NOMO-1 treated with dmso at 0.1 percent for 144 hours (cell line): ENCODE data around the gene EPB41L1.

ENCODE experiments used
- DNase-seq: peaks from one replicate; lab custom pipeline; 2025; ENCODE audit not compliant: unreplicated experiment; lab: John Stamatoyannopoulos, UW

Gene EPB41L1

DNA sequence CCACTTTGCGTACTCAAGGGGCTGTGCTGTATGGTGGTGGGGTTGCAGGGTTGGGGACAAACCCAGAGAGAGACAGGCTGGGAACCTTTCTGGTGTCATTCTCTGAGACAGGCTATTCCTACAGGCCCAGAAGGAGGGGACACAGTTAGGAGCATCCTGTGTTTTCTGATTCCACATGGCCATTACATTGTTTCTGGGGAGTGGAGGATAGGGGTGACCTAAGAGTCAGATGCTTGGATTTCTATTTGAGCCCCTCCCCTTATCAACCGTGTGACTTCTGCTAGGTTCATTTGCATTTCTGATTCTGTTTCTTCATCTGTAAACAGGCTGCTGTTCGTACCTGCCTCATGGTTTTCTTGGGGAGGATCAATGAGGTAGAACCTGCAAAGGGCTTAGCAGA lies 29.4 kb upstream of the EPB41L1 start:
- DNase-seq = no peak

DNA sequence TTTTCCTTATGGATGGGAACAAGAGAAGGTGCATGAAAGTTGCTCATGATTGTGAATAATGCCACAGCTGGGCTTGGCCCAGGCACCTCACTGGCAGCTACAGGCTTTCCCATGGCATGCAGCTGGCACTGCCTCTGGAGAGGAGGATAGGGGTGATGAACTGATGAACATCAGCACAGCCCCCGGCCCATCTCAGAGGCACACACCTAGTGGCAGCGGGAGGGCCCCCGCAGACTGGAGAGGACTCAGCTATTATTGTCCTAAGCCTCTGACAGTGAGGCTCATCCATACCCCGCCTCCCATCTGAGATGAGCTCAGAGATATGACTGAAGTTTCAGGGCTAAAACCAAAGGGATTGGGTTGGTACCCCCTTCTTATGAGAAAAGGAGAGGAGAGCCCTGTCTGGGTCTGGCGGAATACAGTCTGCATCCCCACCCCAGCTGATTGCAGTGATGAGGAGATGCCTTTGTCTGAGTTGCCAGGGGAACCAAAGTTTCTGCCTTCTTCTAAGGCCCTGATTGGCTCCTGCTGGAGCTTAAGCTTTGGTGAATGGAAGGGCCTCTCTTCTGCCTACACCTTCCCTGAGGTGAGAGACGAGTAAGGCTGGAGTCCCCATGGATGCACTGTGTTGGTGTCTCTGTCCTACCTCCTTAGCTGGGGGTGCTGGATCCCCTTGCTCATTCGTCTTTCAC lies 27.6 kb upstream of the EPB41L1 start:
- DNase-seq = no peak

DNA sequence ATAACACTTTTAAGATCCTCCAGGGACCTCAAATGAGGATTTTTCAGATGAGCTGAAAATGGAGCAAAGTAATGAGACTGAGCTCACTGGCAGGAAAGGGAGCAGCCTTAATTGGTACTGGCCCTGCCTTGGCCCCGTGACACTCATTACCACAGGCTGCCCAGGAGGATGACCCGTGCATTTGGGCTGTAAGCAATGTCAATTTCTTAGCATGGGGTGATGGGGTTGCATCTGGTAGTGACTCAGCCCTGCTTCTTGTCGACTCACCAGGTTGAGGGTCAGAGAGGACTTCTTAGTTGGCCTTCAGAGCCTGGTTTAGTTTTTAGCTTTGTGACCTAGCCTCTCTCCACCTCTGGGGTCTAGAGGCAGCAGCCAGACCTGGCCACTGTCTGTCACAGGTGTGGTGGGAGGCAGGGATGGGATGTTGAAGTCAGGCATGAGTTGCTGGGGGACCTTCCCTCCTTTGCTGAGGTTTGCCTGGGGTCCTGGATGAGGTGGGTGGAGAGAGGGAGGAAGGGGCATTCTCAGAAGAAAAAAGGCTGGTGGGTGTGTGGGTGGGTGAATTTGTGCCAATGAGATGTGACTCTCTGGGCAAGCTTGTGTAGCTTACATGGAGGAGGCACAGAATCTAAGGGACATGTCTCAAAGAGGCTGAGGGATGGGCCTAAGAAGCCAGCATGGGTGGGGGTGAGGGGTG lies 25.9 kb upstream of the EPB41L1 start:
- no peak for DNase-seq

DNA sequence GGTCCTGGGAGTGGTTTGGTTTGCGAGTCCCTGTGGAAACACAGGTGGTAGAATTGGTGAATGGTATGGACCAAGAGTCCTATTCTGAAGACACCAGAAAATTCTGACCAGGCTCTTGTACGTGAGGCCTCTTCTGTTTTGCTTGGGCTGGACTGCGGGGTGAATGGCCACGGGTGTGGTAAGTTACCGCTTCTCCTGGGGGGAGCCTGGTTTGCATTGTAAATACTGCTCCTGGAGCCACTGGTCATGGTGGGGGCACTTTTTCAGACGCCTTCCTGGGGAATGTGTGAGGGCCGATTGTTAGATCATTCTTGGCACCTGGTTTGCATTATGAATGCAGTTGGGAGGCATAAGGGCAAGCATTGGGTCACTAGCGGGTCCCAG lies 25.4 kb upstream of the EPB41L1 start:
- no peak for DNase-seq

DNA sequence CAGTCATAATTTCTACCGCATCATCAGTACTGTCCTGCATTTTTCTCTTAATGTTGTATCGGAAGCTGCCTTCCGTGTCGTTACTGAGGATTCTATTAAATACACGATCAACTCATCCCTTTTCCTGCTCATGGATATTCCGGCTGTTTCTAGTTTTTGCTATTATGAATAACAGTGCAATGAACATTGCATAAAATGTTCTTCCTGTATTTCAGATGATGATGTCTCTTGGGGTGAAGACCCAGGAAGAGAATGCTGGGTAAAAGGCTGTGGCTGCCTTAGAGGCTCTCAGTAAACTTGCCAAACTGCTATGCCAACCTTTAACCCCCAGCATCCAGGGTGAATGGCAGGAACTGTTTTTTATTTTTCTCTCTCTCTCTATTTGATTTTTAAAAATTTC lies 24.1 kb upstream of the EPB41L1 start:
- DNase-seq = no peak

DNA sequence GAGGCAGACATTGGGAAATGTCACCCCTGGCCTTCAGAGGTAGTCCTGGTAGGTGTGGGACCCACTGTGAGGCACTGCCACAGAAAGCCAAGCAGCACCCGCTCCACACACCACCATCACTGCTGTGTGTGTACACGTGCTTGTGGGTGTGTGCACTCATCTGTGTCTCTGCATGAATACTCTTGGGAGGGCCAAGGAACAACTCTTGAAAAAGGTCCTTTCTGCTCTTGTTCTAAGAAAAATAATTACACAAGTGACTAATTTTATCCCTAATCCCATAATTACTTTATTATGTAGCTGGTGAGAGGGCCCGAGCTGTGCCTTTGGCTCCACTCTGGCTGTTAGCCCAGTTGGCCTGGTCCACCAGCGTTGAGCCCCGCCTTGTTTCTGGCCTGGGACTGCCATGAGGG lies 21.7 kb upstream of the EPB41L1 start:
- DNase-seq = no peak

DNA sequence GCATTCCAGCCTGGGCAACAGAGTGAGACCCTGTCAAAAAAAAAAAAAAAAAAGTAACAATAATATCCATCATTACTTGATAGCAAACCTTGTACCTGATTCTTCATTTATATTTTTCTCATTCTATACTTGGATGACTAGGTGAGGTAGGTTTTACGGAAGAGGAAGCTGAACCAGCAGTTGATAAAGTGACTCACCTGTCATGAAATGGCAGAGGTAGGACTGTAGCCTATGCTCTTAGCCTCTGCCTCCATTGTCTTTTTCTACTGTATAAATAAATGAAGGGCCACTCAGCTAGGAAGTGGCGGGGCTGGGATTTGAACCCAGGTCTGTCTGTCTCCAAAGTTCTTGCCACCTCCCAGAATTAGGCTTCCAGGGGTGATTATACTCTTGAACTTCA lies 20.7 kb upstream of the EPB41L1 start:
- DNase-seq = no peak

DNA sequence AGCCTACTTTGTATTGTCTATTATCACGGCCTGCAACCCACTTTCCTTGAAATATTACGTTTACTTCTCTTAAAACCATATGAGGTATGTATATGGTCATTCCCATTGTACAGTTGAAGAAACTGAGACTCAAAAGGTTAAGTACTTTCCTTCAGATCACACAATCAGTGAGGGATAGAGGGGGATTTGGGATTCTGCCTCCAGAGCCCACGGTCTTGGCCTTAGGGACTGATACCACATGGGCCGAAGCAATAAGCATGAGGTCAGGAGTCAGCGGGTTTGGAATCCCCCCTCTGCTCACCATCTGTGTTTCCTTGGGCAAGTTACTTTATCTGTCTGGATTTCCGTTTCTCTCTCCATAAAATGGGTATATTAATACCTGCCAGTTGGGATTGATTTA lies 19.4 kb upstream of the EPB41L1 start:
- DNase-seq = no peak

DNA sequence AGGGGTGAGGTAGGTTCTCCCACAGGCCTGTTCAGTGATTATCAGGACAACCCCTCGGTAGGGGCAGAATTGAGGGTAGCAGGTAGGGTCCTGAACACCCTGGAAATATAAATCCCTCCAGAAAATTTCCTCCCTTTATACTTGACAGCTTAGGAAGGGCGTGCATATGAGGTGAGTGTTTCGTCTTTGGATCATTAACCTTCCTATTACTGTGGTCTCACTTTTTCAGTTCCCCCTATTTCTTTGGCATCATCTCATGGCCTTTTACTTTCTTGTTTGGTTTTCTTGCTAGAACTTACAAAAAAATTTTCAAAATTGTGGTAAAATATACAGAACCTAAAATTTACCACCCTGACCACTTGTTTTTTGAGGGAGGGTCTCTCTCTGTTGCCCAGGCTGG lies 18.7 kb upstream of the EPB41L1 start:
- DNase-seq = no peak

DNA sequence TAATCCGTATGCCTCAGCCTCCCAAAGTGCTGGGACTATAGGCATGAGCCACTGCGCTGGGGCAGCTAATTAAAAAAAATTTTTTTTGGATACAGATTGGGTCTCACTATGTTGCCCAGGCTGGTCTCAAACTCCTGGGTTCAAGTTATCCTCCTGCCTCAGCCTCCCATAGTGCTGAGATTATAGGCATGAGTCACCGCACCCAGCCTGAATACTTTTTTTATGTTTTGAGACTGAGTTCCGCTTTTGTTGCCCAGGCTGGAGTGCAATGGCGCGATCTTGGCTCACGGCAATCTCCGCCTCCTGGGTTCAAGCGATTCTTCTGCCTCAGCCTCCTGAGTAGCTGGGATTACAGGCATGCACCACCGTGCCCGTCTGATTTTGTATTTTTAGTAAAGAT lies 17.2 kb upstream of the EPB41L1 start:
- peak; percentile 79 for DNase-seq

DNA sequence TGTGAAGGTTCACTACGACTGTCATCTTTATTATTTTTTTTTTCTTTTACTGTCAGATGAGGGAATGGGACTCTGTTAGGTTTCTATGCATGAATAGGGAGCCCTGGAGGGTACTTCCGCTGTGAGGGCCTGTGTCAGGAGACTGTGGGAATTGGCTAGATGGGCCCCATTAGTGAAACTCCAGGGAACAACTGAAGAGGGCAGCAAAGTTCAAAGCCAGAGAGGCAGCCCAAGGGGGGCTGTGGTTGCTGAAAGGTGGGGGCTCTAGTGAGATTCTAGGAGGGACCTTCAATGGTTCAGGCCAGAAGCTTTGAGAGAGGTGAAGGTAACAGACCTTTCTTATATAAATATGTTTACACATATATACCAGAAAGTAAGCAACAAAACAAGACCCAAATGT lies 13.2 kb upstream of the EPB41L1 start:
- DNase-seq = no peak

DNA sequence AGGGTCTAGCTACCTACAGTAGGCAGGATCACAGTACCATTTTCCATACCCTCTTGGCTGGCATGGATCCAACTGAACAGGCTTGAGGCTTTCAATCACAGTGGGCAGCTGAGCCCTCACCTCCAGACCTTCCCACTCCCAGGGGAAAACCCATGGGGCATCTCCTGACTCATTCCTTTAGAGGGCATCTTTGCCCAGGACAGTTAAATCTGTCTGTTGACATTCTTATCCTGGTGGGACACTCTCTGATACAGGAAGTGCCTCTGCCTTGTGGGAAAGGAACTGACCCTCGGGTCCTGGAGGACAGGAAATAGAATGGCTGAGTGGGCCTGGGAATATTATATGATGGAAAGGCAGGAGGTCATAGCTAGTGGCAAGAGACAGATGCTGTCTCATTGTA lies 10.2 kb upstream of the EPB41L1 start:
- no peak for DNase-seq

DNA sequence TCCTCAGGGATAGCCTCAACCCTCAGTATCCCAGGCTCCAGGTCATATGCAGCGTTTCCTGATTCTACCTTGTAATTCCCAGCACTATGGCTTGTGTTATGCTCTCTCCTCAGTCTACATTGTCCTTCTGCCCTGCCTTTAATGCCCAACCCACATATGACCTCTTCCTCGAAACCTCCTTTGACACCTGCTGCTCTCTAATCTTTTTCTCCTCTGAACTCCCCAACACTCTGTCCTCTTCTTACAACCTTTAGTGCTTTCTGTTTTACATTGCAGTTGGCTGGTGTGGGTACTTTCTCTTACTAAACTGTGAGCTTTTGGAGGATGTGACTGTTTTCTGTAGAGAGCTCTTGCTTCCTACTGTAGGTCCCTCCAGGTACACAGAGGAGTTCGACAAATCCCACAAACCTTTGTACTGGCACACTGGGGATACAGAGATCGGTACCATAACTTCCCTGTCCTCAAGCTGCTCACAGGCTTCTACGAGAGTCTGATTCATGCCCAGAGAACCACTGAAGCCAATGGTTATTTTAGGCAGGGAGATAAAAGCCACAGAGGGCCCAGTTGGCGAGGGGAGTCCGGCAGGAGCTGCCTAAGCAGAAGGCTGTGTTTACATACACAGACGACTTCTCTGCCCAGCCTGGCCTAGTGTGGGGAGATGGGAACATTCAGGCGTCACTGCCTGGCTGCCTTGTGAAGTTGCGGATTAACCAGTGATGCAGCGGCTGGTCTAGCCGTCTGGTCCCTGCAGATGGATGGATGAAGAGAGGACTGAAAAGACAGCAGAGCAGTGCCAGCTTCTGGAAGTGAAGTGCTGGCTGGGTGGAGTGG lies 8.4 kb upstream of the EPB41L1 start:
- DNase-seq = no peak

DNA sequence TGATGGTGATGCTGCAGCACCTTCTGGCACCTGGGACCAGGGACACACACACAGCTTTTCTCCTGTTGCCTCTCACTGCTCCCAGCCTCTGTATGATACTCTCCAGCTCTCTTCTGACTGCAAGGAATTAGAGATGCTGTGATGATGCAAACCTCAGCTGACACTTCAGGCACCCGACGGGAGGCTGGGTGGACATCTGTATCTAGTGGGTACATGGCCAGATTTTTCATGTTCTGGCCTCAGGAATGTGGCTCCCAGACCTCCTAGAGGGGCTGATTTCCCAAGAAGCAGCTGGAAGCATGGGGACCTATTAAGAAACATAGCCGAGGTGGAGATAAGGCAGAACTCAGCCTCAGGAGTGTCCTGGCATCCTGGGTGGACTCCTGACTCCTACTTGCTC lies 6.8 kb upstream of the EPB41L1 start:
- no peak for DNase-seq

DNA sequence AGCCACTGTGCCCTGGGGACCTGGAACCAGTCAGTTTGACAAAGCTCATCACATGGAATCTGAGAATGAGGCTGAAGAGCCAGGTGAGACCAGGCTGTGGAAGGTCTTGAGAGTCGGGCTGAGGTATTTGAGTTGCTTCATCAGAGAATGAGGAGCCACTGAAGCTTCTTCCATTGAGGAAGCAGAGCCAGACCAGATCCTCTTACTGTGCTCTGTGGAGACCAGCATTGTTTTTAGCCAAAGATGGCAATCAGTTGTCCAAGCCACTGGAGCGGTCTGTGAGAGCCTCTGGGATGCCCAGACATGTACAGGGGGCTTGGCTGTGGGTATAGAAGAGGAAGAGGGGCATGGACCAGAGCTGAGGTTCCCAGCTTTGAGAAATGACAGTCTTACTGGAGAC lies 6.1 kb upstream of the EPB41L1 start:
- no peak for DNase-seq

DNA sequence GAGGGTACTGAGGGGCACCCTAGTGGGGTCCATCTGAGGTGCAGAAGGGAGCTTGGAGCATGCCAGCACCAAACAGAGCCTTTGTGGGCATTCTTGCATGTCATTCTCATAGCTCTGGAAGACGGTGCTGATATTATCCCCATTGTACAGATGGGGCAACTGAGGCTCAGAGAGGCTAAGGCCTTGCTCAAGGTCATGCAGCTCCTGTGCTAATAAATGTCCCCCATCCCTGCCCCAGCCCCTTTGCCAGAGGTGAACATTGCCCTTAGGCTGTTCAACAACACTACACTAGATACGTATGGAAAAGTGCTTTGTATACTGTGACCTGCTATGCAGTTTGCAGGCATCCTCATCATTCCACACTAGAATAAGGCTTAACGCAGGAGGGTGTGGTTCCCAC lies 5.5 kb upstream of the EPB41L1 start:
- DNase-seq = no peak

DNA sequence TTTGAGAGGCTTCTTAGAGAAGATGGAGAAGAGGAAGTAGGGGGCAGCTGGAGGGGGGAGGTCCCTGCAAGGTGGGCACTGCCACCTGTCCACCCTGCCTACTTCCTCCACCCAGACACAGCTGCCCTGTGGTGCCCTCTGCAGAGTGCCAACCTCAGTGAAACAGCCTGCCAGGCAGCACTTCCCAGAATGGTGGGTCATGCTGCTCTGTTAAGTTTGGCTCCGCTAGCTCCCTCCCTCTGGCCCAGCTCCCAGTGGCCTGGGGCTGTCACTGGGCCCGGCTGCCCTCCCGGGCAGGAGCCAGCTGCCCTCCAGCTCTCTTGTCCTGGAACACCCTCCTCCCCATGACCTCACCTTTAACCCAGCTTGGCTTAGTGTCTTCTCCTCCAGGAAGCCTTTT lies 5.1 kb upstream of the EPB41L1 start:
- no peak for DNase-seq

DNA sequence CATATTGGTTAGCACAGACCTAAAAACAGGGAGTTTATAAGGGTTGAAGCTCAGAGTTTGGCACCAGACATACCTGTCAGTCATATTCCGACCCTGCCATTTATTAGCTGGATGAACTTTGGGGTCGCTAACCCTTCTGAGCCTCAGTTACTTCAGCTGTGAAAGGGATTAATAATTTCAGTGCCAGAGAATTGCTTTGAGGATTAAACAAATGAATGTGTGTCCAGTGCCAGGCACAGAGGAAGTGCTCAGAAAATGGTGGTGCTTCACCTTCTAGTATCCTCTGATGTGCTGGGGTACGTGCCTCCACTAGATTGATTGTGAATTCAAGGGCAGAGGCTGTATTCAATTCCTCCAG lies 4.1 kb upstream of the EPB41L1 start:
- no peak for DNase-seq

DNA sequence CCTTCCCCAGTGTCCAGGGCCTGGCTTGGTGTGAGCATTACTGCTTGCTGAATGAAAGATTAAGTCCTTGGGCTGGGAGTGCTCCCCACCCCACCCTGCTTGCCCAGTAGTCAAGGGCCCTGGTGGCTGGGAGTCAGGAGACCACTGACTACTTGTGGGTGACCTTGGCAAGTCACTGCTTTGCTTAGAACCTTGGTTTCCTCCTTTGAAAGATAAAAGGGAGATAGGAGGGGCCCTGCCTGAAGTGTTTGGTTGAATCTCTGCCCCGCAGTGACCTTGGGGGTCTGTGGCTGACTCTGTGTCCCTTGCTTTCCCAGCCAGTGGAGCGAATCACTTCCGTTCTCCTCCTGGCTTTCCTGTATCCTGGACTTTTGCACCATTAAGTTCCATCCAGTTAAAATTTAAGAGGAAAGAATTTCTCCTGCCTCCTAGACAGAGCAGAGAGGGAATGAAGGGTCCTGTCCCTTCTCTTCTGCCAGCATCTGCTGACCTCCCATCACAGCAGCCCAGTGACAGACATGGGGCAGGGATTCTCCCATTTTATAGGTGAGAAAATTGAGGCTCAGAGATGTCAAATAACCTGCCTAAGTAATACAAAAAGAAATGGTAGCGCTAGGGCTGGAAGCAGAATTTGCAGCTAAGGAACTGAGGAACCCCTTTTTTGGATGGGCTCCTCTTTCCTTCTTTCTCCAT lies 3.5 kb upstream of the EPB41L1 start:
- no peak for DNase-seq

DNA sequence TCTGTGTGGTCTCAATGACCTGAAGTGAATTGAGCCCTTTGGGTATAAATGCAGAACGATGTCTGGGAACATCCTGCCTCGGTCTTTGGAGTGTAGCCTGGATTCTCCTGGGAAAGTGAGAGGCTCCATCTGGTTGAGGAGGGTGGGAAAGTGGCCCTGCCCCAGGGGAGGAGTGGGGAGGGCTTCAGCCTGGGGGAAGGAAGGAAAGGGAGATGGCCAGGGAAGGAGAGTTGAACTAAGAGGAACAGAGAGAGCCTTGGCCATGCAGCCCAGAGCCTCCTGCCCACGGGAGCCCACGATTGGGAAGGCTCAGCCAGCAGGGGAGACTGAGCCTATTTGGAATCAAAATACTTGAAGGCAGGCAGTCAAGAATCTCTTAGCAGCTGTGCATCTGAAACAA lies 2.3 kb upstream of the EPB41L1 start:
- no peak for DNase-seq

DNA sequence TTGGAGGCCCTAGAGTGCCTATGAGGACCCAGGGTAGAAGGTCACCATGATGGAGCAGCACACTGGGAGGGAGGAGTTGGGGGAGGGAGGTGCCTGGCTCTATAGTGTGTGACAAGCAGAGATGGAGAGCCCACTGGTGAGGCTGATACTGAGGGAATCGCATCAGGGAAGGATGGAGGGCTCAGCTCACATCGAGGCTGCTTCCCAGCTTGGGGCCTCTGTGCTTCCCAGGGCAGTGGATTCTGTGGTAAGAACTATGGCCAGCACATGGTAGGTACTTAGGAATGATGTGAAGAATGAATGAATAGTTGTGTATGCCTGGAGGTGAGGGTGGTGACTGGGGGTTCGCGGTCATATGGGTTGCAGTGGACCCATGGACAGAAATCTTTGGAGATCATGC lies 1.3 kb upstream of the EPB41L1 start:
- DNase-seq = no peak
